Gastroesophageal sphincter (tissue), 4 donors: Measurements from ENCODE around the gene RAMACL. TPM values are rescaled to one million over a fixed set of nuclear protein-coding genes. Genes with fewer than 3 reads are reported as not detected.

Source experiments
- ATAC-seq: fragments of 150-250 bp; one replicate; pipeline ENCODE4 v1.9.1; 2016; ENCODE audit warnings: mild to moderate bottlenecking, moderate library complexity
- H3K27ac ChIP-seq, 4 donors: fragments of 200-600 bp; sonication (generic) in 3 of 4; 1 replicate in 3 of 4; 2 replicates in 1 of 4; pipeline ENCODE4 v1.5.1; 2016 to 2019
- H3K27me3 ChIP-seq: fragments of 200-600 bp; sonication (generic); one replicate; pipeline ENCODE4 v1.5.1; 2019
- H3K36me3 ChIP-seq, 2 donors: fragments of 200-600 bp; sonication (generic); one replicate each; pipeline ENCODE4 v1.5.1; 2019; ENCODE audit warnings: control low read depth in 1 of 2
- H3K4me1 ChIP-seq, 3 donors: fragments of 200-600 bp; sonication (generic); 1 replicate in 2 of 3; 2 replicates in 1 of 3; pipeline ENCODE4 v1.5.1; 2016 to 2019; ENCODE audit warnings: control low read depth in 2 of 3
- H3K4me3 ChIP-seq, 2 donors: fragments of 200-600 bp; sonication (generic); one replicate each; pipeline ENCODE4 v1.5.1; 2019; ENCODE audit warnings: mild to moderate bottlenecking in 1 of 2, moderate library complexity in 1 of 2
- H3K9me3 ChIP-seq, 3 donors: fragments of 200-600 bp; sonication (generic); one replicate each; pipeline ENCODE4 v1.5.1; 2017 to 2019; ENCODE audit warnings: control low read depth in 2 of 3
- CTCF ChIP-seq, 4 experiments: fragments of 200-600 bp in 2 of 4; fragments of 450-650 bp in 2 of 4; sonication (generic) in 1 of 4; IDR thresholded peaks; one replicate each; pipeline ENCODE4 v1.5.1; 2017 to 2019; ENCODE audit warnings: antibody characterized with exemption in 4 of 4, mild to moderate bottlenecking in 2 of 4, moderate library complexity in 2 of 4
- EP300 ChIP-seq: sonication (generic); formaldehyde crosslinking; IDR thresholded peaks from one replicate; pipeline ENCODE4 v1.6.1; 2017; ENCODE audit warnings: antibody characterized with exemption, mild to moderate bottlenecking
- POLR2A ChIP-seq, 2 donors: fragments of 450-650 bp; IDR thresholded peaks; one replicate each; pipeline ENCODE4 v1.6.1; 2017; ENCODE audit warnings: antibody characterized with exemption in 2 of 2, mild to moderate bottlenecking in 2 of 2, moderate library complexity in 1 of 2
- POLR2AphosphoS5 ChIP-seq: sonication (generic); formaldehyde crosslinking; IDR thresholded peaks from one replicate; pipeline ENCODE4 v1.6.1; 2017; ENCODE audit warnings: antibody characterized with exemption
- WGBS, 2 donors: methylation state at CpG; one replicate each; pipeline ENCODE4 v1.1.5; 2018; ENCODE audit warnings: low coverage in 1 of 2; 5-methylcytosine and 5-hydroxymethylcytosine counted together
- total RNA-seq, 4 donors: library from RNA; depleted of rRNA; stranded (reverse); fragments of >200 nt; gene quantifications; one replicate each; pipeline ENCODE4 v1.1.0, GENCODE V29; 2016

Gene RAMACL
- total RNA-seq, 4 donors from 2014 or later, result 0.27 to 2.5 (median 1.7) TPM

GRCh38 chr6:166570929-166571713 lies 15.4 kb downstream of the RAMACL start:
- Histone ChIP-seq H3K27me3 (no peaks in the 10 kb centered on the region), H3K9me3 (no peaks in the 10 kb centered on the region), H3K27ac (no peak overlapping the region), H3K36me3 (no peaks in the 10 kb centered on the region), H3K4me3 (no peak overlapping the region), H3K4me1 (peaks cover 0 to 8% (median 0%) of the 10 kb centered on the region in 3 donors)
- WGBS, 2 donors, result 82 to 85% methylated on average over 16 to 22 of the region's 22 CpGs
- no peak for ATAC-seq
- TF ChIP-seq POLR2A (IDR thresholded peaks at IDR 0.05), result no peak
- TF ChIP-seq CTCF (IDR thresholded peaks at IDR 0.05), result no peak
- TF ChIP-seq POLR2AphosphoS5, result no peak
- TF ChIP-seq EP300, result no peak

- Histone ChIP-seq H3K9me3 (no peaks in the 10 kb centered on the region), H3K27ac (no peak overlapping the region), H3K4me3 (no peak overlapping the region), H3K27me3 (no peaks in the 10 kb centered on the region), H3K4me1 (peaks cover 0 to 8% (median 0%) of the 10 kb centered on the region in 3 donors), H3K36me3 (peaks cover 0 to 10% of the 10 kb centered on the region in 2 donors)
- TF ChIP-seq POLR2AphosphoS5, result no peak
- no peak for TF ChIP-seq POLR2A (IDR thresholded peaks at IDR 0.05)
- TF ChIP-seq CTCF (IDR thresholded peaks at IDR 0.05), result no peak
- TF ChIP-seq EP300, result no peak
- WGBS, 2 donors, result 90 to 100% methylated on average over 1 to 2 of the region's 13 CpGs
- no peak for ATAC-seq
Observed at GRCh38 chr6:166569206-166569605, 17.3 kb downstream of the RAMACL start.

- H3K36me3 ChIP-seq, result peaks cover 0 to 16% of the 10 kb centered on the region in 2 donors
- H3K4me1 ChIP-seq, result peaks cover 0 to 6% (median 0%) of the 10 kb centered on the region in 3 donors
- H3K9me3 ChIP-seq, result no peaks in the 10 kb centered on the region
- no peak overlapping the region for H3K4me3 ChIP-seq
- no peak overlapping the region for H3K27ac ChIP-seq
- no peak for TF ChIP-seq CTCF (IDR thresholded peaks at IDR 0.05)
- no peak for TF ChIP-seq POLR2AphosphoS5
- TF ChIP-seq POLR2A (IDR thresholded peaks at IDR 0.05), result no peak
- TF ChIP-seq EP300, result no peak
- ATAC-seq, result no peak
- no peaks in the 10 kb centered on the region for H3K27me3 ChIP-seq
- WGBS, 2 donors, result 88 to 95% methylated on average over 3 to 4 of the region's 8 CpGs
Observed at GRCh38 chr6:166567813-166568212, 18.7 kb downstream of the RAMACL start.

- Histone ChIP-seq H3K4me3 (no peak overlapping the region), H3K36me3 (peaks cover 0 to 18% of the 10 kb centered on the region in 2 donors), H3K27me3 (no peaks in the 10 kb centered on the region), H3K4me1 (no peaks in the 10 kb centered on the region), H3K27ac (no peak overlapping the region), H3K9me3 (no peaks in the 10 kb centered on the region)
- WGBS, 2 donors, result 47 to 63% methylated on average over 2 to 7 of the region's 8 CpGs
- ATAC-seq, result peak; percentile 44
- TF ChIP-seq POLR2A (IDR thresholded peaks at IDR 0.05), result no peak
- peak; percentile 16 for TF ChIP-seq POLR2AphosphoS5
Observed at GRCh38 chr6:166567107-166567506, 19.4 kb downstream of the RAMACL start.

- no peaks in the 10 kb centered on the region for H3K9me3 ChIP-seq
- no peak for TF ChIP-seq POLR2AphosphoS5
- no peak for TF ChIP-seq POLR2A (IDR thresholded peaks at IDR 0.05)
- TF ChIP-seq EP300, result no peak
- no peak for TF ChIP-seq CTCF (IDR thresholded peaks at IDR 0.05)
- H3K27me3 ChIP-seq, result no peaks in the 10 kb centered on the region
- ATAC-seq, result no peak
- no peak overlapping the region for H3K4me3 ChIP-seq
- WGBS, 2 donors, result 100% methylated on average over 4 of the region's 12 CpGs
- H3K27ac ChIP-seq, result no peak overlapping the region
- no peaks in the 10 kb centered on the region for H3K4me1 ChIP-seq
- H3K36me3 ChIP-seq, result peaks cover 0 to 18% of the 10 kb centered on the region in 2 donors
Observed at GRCh38 chr6:166566026-166567011, 20.2 kb downstream of the RAMACL start.
